Measurements from ENCODE around the gene CSPG5.

Gene CSPG5

GRCh38 chr3:47586746-47587145 is 8.1 kb upstream of the CSPG5 start:
- DNase-seq = no peak

DNA sequence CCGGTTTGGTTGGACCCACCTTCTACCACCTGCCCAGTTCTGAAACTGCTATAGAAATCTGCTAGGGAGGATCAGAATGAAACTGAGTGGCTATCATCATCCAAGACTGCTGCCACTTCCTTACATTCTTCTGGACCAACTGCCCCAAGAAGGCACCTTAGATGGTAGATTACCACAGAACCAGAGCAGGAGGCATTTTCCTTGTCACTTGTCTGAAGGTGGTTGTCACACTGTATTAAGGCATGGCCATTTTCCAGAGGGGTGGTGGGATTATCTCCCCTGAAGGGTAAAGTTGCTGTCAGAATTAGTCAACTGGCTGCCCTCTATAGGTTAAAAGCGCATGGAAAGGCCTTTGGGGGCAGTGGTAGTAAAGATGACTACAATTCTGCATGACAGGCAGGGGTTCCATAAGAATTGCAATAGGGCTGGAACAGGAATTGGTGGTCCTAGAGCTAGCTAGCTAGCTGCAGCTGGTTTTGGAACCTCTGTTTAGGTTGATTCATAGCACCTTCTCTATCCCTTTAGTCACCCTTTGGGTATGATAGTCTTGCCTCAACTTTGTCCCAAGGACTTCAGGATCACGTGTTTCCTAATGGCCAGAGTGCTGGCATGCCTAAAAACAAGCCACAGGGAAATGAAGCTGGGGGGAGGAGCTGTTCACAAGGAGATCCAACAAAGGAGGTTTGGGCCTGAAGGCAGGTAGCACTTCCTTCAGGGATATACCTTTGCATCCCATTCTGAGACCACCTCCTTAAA is 4.8 kb upstream of the CSPG5 start:
- DNase-seq = no peak

- DNase-seq = no peak
Measured at GRCh38 chr3:47581835-47582234, 3.2 kb upstream of the CSPG5 start.

GRCh38 chr3:47581422-47581821 is 2.8 kb upstream of the CSPG5 start:
- no peak for DNase-seq

DNA sequence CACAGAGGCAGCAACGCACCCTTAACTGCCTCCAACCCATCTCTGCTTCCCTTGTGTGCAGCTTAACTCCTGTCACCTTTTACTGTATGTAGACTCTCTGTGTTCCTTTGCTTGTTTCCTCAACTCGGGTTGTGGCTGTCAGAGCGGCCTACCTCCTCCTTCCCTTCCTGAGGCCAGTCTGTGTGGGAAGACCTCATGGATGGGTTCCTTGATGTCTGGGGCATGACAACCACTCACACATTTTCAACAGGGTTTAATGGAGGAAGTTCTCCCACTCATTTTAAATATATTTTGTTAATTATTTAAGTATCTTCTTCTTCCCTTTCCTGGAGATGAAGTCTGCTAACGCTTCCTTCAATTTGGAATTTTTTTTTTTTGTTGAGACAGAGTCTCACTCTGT is 1.8 kb upstream of the CSPG5 start:
- DNase-seq = no peak

GRCh38 chr3:47579875-47580274 is 1.2 kb upstream of the CSPG5 start:
- no peak for DNase-seq

- DNase-seq = no peak
Measured at GRCh38 chr3:47578119-47578632, 489 bp downstream of the CSPG5 start.

GRCh38 chr3:47577583-47578118 is 1.0 kb downstream of the CSPG5 start:
- DNase-seq = no peak

DNA sequence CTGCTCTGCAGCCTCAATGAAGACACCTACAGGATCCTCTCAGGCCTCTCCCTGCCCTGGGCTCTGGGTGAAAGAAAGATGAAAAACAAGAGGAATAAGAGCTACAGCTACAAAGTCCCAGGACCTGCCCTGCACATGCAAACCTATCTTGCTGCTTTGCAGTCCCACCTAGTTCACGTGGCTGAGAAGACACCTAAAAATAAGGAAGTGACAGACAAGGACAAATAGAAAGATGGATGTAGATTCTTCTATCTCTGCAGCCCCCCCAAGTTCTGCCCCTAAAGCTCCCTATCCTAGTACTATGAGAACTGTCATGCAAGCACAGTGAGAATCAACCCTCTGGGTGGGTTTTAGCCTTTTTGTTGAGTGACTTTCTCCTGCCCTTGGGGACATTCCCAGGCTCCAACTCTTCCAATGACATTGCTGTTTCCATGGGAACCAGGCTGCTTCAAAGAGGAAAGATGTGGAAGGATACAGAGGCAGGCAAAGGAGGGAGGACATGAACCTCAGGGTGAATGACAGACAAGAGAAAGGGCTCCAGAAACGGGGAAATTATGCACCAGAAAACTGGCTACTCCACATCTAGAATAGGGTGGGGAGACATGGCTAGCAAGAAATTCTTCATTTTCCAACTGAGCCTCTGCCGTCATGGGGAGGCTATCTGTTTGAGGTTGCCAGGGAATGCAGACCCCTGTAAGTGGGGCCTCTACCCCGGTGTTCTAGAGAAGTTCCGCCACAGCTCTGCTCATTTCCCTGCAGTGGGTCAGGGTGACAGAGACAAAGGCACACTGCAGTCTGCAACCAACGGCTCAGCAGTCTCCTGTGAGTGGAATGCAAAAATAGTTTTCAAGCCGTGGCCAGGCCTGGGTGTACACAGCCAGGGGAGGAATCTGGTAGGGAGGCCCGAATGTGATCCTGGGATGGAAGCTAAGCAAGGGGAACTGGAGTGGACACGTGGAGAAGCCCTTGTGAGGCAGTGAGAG is 5.2 kb downstream of the CSPG5 start:
- DNase-seq = no peak

DNA sequence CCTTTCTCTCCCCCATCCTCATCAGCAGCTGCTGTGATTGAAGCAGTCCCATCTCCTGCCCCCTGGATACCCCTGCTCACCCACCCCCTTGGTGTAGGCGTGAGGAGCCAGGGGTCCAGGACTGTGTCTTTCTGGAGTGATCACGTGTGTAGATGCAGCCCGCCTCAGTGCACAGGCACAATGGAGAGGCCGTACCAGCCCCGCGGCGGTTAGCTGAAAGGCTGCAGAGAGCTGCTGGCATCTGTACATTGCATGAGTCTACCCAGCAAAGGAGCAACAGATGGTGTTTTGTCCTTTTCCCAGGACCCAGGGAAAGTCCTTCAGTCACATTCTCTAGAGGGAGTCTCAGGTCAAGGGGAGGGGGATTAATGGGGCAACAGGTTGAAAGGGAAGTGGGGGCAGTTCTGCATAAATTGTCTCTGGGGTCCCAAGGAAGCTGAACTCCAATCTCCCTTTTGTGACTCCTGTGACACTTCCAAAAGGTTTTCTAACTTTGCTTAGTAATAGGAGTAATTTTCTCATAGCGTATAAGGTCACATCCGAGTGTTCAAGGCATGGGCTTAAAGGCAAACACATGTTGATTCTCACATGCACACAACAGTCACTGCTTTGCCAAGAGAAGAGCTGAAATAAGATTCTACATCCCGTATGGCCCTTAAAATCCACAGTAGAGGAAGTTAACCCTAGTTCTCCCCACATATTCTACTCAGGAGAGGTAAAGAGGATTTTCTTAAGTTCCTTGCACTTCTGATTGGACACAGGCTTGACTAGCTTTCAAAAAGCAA is 7.1 kb downstream of the CSPG5 start:
- no peak for DNase-seq

DNA sequence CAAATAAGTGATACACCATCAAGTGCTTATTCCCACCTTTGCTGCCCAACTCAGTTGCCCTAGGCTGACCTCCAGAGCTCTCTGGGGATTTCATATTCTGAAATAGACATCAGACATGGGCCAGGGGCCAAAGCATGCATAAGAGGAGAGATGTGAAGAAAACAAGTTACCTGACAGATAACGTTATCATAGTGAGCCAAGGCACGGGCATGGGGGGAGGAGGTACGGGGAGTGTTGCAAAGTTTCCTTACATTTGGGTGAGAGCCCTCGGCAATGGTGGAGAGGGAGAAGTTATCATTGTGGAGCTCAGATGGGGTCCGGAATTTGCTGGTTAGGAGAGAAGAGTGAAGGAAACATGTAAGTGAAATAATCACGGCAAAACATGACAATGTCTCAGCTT is 9.8 kb downstream of the CSPG5 start:
- DNase-seq = no peak

DNA sequence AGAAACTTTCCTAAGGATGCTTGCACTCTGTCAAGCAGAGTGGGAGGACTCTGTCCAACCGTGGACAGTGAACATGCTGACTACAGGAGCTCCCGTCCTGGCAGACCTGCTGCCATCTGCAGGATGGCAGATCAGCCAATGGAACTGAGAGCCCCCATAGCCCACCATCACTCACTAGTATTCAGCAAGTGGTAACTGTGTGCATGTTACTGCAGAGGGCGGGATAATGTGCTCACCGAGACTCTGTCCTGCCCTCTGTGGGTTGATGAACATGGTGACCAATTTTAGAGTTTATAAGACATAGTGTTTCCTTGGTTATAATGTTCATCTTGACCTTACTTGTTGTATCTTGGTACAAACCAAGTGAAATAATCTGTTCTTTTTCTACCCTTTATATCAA is 11.5 kb downstream of the CSPG5 start:
- DNase-seq = no peak

GRCh38 chr3:47566667-47567066 is 12.0 kb downstream of the CSPG5 start:
- DNase-seq = no peak

DNA sequence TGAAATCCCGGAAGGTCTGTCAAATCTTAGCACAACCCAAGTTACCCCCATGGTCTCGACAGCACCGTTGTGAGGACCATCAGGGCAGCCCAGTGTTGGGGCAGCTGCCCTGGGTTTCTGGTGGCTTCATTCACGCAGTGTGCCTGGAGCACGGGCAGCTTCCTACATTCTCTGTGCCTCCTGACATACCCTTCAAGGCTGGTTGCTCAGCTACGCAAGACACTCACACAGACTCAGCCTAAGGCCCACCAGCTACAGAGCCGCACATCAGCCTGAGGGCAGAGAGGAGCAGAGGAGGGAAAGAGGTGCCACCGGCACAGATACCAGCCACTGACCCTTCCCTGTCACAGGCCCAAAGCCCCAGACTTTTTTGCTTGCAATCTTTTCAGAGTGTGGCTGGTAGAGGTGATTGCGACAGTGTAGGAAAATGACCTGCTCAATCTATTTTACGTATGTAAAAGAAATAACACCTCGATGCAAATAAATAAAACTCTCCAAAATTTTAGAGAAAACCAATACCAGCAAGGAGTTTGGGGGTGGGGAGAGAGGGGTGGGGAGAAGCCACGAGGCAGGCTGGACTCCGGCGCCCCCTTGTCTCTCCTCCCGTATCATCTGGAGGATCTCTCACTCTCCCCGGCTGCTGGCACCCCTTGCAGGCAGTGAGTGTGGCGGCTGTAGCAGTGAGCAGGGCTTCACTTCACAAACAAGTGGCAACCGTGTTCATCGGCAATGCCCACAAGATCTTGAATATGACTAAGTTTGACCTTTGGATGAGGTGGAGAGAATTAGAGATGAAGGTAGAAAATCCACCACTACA is 12.7 kb downstream of the CSPG5 start:
- no peak for DNase-seq

DNA sequence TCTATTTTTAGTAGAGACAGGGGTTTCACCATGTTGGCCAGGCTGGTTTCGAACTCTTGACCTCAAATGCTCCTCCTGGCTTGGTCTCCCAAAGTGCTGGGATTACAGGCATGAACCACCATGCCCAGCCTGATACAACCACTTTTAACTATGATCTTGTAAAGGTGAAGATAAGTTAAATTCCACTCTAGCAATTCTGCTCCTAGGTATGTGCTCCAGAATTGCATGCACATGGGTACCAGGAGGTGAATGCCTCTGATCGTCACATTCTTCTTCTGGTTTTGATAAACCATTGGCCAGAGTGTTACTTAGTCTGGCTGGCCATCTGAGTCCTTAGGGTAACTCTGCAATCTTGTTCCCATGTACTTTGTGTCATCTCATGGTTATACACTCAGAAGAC is 22.3 kb downstream of the CSPG5 start:
- no peak for DNase-seq

DNA sequence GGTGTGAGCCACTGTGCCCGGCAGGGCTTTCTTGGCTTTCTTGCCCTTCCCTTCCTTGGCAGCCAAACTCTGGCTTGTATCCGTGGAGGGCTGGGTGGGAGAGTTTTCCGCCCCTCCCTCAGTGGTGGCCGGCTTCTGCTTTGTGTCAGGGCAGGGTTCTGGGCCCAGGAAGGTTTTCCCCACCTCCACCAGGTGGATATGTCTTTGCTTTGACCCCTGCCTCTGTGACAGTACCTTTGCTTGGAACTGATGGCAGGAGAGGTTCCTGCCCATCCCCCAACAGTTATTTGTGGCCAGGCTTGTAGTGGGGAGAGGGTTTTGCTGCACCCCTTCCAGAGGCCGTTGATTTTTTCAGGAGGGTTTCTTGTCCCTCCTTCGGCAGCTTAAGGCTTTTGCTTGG is 24.3 kb downstream of the CSPG5 start:
- DNase-seq = no peak

DNA sequence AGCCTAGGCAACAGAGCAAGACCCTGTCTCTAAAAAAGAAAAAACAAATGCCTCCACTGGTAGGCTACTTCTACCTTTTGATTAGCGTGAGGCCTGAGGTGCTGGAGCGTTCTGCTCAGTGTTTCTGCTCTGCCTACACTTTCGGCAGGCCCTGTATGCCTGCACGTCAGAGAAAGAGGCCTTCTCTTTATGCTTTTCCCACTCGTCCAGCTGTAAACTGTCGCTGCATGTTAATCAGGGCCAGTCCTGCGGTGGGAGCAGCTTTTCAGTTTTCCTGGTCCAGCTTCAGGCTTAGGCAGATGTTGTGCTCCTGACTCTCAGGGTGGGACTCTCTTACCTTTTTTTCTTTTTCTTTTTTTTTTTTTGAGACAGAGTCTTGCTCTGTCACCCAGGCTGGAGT is 25.3 kb downstream of the CSPG5 start:
- DNase-seq = no peak

- no peak for DNase-seq
Measured at GRCh38 chr3:47542471-47543173, 36.0 kb downstream of the CSPG5 start.

DNA sequence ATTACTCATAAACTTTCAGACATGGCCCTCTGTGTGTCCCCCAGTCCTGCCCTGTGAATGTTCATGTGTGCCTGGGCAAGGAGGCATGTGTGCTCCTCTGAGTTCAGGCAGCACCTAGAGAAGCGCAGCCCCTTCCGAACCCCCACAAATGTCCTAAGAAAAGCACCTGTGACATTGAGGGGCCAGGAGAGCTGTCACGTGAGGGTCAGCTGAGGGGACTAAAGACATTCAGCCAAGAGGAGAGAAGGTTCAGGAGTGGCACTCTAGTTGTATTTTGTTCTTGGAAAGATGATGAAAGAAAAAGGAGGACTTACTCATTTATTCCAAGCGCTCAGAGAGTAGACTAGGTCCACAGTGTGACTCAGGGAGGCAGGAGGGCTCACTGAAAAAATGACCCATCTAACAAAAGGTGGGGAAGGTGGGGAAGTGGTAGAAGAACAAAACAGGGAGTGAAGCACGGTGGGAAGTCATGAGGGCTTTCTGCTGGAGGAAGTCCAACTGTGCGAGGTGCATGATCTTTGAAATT is 37.0 kb downstream of the CSPG5 start:
- no peak for DNase-seq

GRCh38 chr3:47540281-47540680 is 38.4 kb downstream of the CSPG5 start:
- no peak for DNase-seq

DNA sequence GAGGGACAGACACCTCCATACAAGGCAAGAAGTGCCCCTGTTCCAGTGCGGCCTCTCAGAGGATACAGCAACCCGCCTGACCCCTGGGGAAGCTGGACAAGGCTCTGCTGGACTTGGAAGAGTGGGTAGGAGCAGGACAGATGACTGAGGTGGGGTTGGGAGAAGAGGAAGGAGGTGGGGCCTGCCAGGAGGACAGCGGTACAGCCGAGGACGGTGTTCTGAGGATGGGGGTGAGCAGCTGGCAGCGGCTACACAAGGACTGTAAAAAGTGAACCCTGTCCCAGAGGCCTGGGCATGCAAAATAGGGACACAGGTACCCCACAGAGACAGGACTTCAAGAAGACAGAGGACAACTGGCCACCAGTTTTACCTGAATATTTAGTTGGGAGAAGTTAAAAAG is 41.7 kb downstream of the CSPG5 start:
- DNase-seq = no peak

Data from SHP77 treated with DMSO at 0.1 percent for 48 hours (cell line).